ENCODE results near the gene WASHC3. TPM values are rescaled to one million over a fixed set of nuclear protein-coding genes. Genes with fewer than 3 reads are reported as not detected.
A peak's percentile ranks its signal among the peaks of the same experiment; 100 is the strongest.
"Not testable (repeated sequence)": the region's sequence is repeated elsewhere in the genome, so short reads cannot be mapped to it uniquely, and the experiment has no call there.

Gene WASHC3
- total and polyA plus RNA-seq, 3 experiments from 2014 or later: 40.0 to 101 (median 42.0) TPM

DNA sequence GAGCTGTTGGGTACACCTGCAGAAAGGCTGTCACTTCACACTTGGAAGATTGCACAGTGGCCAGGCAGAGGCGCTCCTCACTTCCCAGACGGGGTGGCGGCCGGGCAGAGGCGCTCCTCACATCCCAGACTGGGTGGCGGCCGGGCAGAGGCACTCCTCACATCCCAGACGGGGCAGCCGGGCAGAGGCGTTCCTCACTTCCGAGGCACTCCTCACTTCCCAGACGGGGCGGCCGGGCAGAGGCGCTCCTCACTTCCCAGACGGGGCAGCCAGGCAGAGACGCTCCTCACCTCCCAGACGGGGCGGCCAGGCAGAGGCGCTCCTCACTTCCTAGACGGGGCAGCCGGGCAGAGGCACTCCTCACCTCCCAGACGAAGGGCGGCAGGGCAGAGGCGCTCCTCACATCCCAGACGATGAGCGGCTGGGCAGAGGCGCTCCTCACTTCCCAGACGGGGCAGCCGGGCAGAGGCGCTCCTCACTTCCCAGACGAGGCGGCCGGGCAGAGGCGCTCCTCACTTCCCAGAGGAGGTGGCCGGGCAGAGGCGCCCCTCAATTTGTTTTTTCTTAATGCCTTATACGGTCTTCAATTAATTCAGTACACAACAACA, 27.5 kb upstream of the WASHC3 start:
- not testable (repeated sequence) for H3K4me1 Mint-ChIP-seq

DNA sequence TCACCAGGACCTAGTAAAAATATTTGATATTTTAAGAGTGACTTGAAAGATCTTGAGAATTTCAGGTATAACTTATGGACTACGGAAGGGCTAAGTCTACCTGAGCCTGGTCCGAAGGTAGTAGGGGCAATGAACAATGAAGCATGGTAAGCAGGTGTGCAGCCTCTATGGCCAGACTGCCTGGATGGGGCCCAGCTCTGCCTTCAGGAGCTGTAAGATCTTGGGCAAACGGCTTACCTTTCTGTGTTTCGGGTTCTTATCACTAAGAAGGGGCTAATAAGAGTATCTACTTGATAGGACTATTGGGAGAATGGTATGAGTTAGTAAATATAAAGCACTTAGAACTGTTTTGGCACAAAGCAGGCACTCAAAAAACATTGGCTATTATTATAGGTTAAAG, 19.1 kb upstream of the WASHC3 start:
- CTCF ChIA-PET: interaction anchor here (1.7 kb wide), 1 partner anchor 20 kb away, joined by 5 read pairs; the partner anchor contains the start of gene WASHC3
- no peak overlapping the region for H3K4me3 Mint-ChIP-seq
- Histone ChIP-seq H3K36me3 (ENCODE audit: insufficient read depth, low read length) (peaks cover 15% of the 10 kb centered on the region), H3K4me1 (ENCODE audit: insufficient read depth, low read length) (no peaks in the 10 kb centered on the region), H3K27ac (ENCODE audit: low read depth, low read length) (no peak overlapping the region), H3K27me3 (ENCODE audit: insufficient read depth, low read length, poor library complexity, severe bottlenecking) (no peaks in the 10 kb centered on the region), H3K4me3 (ENCODE audit: low read length) (no peak overlapping the region), H3K9me3 (ENCODE audit: low read length) (no peaks in the 10 kb centered on the region)
- H3K4me1 Mint-ChIP-seq: no peaks in the 10 kb centered on the region
- no peak for DNase-seq
- H3K27ac Mint-ChIP-seq: peak overlapping the region in 2 of 8 donors; percentile 8 to 14
- H3K36me3 Mint-ChIP-seq: peaks cover 11 to 83% (median 37%) of the 10 kb centered on the region in 3 donors
- H3K27me3 Mint-ChIP-seq: no peaks in the 10 kb centered on the region
- H3K9me3 Mint-ChIP-seq: no peaks in the 10 kb centered on the region
- POLR2A ChIA-PET: no interaction called here

More for the DNA sequence above, 27.5 kb upstream of the WASHC3 start:
- H3K4me1 ChIP-seq (ENCODE audit: insufficient read depth, low read length); H3K4me3 ChIP-seq (ENCODE audit: low read length); CTCF ChIA-PET; H3K9me3 ChIP-seq (ENCODE audit: low read length); H3K36me3 ChIP-seq (ENCODE audit: insufficient read depth, low read length); POLR2A ChIA-PET; H3K9me3 Mint-ChIP-seq; H3K27me3 ChIP-seq (ENCODE audit: insufficient read depth, low read length, poor library complexity, severe bottlenecking); H3K27me3 Mint-ChIP-seq; DNase-seq; H3K4me3 Mint-ChIP-seq; H3K27ac Mint-ChIP-seq; H3K27ac ChIP-seq (ENCODE audit: low read depth, low read length): not testable (repeated sequence)
- peaks cover 7 to 39% (median 11%) of the 10 kb centered on the region in 3 donors for H3K36me3 Mint-ChIP-seq

DNA sequence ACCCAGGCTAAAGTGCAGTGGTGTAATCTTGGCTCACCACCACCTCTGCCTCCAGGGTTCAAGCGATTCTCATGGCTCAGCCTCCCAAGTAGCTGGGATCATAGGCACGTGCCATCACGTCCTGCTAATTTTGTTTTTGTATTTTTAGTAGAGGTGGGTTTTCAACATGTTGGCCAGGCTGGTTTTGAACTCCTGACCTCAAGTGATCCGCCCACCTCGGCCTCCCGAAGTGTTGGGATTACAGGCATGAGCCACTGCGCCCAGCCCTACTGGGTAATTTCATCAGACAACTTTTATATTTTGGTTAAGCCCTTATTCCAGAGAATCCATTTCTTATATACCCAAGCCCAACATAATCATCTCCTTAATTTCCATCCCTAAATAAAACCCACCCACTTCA, 10.3 kb upstream of the WASHC3 start:
- H3K27ac ChIP-seq (ENCODE audit: low read depth, low read length); H3K9me3 ChIP-seq (ENCODE audit: low read length); H3K4me3 ChIP-seq (ENCODE audit: low read length); H3K4me1 ChIP-seq (ENCODE audit: insufficient read depth, low read length); H3K27me3 Mint-ChIP-seq; H3K4me1 Mint-ChIP-seq; DNase-seq; CTCF ChIA-PET; POLR2A ChIA-PET; H3K27me3 ChIP-seq (ENCODE audit: insufficient read depth, low read length, poor library complexity, severe bottlenecking); H3K9me3 Mint-ChIP-seq; H3K27ac Mint-ChIP-seq; H3K4me3 Mint-ChIP-seq: not testable (repeated sequence)
- peaks cover 15% of the 10 kb centered on the region for H3K36me3 ChIP-seq (ENCODE audit: insufficient read depth, low read length)
- peaks cover 0 to 40% (median 9%) of the 10 kb centered on the region in 3 donors for H3K36me3 Mint-ChIP-seq

DNA sequence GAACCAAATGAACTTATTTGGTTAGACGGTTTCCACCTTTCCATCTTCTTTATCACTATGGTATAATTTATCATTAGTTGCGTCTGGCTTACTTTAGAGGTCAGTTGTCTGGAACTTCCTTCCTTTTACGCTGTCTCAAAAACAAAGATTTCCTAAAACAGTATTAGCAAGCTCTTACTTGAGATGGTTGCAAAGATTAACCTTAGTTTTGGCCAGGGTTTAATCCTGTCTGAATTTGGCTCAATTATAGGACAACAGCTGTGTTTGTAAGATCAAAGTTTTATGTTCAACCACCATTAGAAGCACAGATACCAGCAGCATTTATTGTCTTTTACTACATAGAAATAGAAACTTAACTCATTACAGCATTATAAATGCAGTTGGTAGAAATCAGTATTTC, 7.9 kb upstream of the WASHC3 start:
- ChIA-PET POLR2A (no interaction called here), CTCF (no interaction called here)
- H3K4me3 Mint-ChIP-seq: no peak overlapping the region
- Histone ChIP-seq H3K27ac (ENCODE audit: low read depth, low read length) (no peak overlapping the region), H3K36me3 (ENCODE audit: insufficient read depth, low read length) (no peaks in the 10 kb centered on the region), H3K9me3 (ENCODE audit: low read length) (no peaks in the 10 kb centered on the region), H3K4me1 (ENCODE audit: insufficient read depth, low read length) (no peaks in the 10 kb centered on the region), H3K4me3 (ENCODE audit: low read length) (no peak overlapping the region), H3K27me3 (ENCODE audit: insufficient read depth, low read length, poor library complexity, severe bottlenecking) (no peaks in the 10 kb centered on the region)
- no peak for DNase-seq
- H3K27me3 Mint-ChIP-seq: peaks cover 0 to 8% of the 10 kb centered on the region in 2 donors
- H3K27ac Mint-ChIP-seq: peak overlapping the region in 1 of 8 donors; percentile 71
- peaks cover 0 to 18% (median 0%) of the 10 kb centered on the region in 3 donors for H3K36me3 Mint-ChIP-seq
- no peaks in the 10 kb centered on the region for H3K4me1 Mint-ChIP-seq
- no peaks in the 10 kb centered on the region for H3K9me3 Mint-ChIP-seq

DNA sequence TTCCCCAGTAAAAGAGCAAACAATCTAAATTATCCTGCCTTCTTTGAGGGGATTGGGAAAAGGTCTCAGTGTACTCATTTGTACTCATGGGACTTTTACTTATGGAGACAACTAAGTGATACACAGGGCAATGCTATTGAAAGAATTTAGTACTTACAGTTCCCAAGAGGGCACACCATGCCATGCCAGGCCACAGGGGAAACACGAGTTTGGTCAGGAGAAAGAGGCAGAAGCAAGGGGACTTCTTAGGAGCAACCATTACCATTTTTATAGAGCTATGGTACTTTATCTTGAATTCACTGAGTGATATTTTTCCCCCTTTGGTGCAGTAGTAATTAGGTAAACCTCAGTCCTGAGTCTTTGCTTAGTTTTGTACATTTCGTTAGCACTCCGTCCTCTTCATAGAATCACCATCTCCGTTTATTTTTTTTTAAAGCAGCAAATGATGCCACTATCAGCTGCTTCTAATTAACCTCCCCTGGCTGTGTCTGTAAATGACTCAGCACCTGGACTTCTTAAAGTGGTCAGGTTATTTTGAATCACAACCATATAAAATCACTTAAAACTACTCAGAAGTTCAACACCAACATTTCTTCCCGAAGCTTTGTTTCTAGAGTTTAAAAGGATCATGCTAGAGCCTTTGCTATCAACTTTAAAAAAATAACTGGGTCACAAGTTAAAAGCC, 5.9 kb upstream of the WASHC3 start:
- Histone ChIP-seq H3K27me3 (ENCODE audit: insufficient read depth, low read length, poor library complexity, severe bottlenecking) (no peaks in the 10 kb centered on the region), H3K9me3 (ENCODE audit: low read length) (no peaks in the 10 kb centered on the region), H3K4me3 (ENCODE audit: low read length) (no peak overlapping the region), H3K4me1 (ENCODE audit: insufficient read depth, low read length) (no peaks in the 10 kb centered on the region), H3K27ac (ENCODE audit: low read depth, low read length) (no peak overlapping the region), H3K36me3 (ENCODE audit: insufficient read depth, low read length) (no peaks in the 10 kb centered on the region)
- Mint-ChIP-seq H3K27ac (no peak overlapping the region), H3K4me1 (no peaks in the 10 kb centered on the region), H3K9me3 (no peaks in the 10 kb centered on the region), H3K4me3 (no peak overlapping the region), H3K36me3 (peaks cover 0 to 3% (median 0%) of the 10 kb centered on the region in 3 donors), H3K27me3 (peaks cover 0 to 11% of the 10 kb centered on the region in 2 donors)
- POLR2A ChIA-PET: no interaction called here
- DNase-seq: no peak
- CTCF ChIA-PET: no interaction called here

DNA sequence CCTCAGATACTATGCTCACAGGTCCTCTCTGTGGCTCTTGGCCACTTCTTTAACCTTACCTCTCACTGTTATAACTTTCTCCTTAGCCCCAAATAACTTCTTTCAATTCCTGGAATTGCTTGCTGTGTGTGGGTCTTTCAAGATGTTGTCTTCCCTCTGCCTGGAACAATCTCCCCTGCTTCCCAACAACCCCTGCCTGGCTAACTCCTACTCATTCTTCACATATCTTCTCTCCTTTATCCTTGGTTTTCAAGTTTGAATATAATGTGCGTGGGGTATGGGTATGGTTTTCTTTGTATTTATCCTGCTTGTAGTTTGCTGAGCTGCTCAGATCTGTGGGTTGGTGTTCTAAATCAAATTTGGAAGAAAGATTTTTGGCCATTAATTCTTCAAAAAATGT, 2.7 kb upstream of the WASHC3 start:
- CTCF ChIA-PET: no interaction called here
- H3K27me3 ChIP-seq (ENCODE audit: insufficient read depth, low read length, poor library complexity, severe bottlenecking): no peaks in the 10 kb centered on the region
- no peak overlapping the region for H3K4me3 ChIP-seq (ENCODE audit: low read length)
- Mint-ChIP-seq H3K4me3 (peak overlapping the region in 2 of 7 donors; percentile 23 to 81), H3K4me1 (peaks cover 12 to 27% (median 26%) of the 10 kb centered on the region in 3 donors), H3K27me3 (peaks cover 0 to 11% of the 10 kb centered on the region in 2 donors), H3K36me3 (peaks cover 0 to 18% (median 4%) of the 10 kb centered on the region in 3 donors), H3K9me3 (no peaks in the 10 kb centered on the region), H3K27ac (no peak overlapping the region)
- DNase-seq: no peak
- H3K27ac ChIP-seq (ENCODE audit: low read depth, low read length): no peak overlapping the region
- no peaks in the 10 kb centered on the region for H3K9me3 ChIP-seq (ENCODE audit: low read length)
- peaks cover 7% of the 10 kb centered on the region for H3K36me3 ChIP-seq (ENCODE audit: insufficient read depth, low read length)
- peaks cover 21% of the 10 kb centered on the region for H3K4me1 ChIP-seq (ENCODE audit: insufficient read depth, low read length)
- POLR2A ChIA-PET: no interaction called here

DNA sequence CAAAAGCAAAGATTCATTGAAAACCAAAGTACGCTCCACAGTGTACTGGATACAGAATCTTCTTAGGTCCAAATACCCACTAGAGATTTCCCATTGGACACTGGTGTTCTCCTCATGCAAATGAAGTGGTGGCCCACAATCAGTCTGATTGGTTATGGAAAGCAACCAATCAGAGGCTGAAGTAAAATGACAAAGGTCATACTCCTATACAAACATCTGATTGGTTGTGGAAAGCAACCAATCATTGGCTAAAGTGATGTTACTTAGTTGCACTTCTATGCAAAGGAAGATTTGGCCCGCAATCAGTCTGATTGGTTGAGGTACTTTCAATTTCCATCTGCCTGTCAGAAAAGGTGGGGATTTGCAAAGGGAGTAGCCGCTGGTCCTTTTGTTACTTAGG, 1.3 kb upstream of the WASHC3 start:
- no peak overlapping the region for H3K27ac ChIP-seq (ENCODE audit: low read depth, low read length)
- Mint-ChIP-seq H3K36me3 (peaks cover 4 to 26% (median 7%) of the 10 kb centered on the region in 3 donors), H3K4me1 (peaks cover 15 to 38% (median 38%) of the 10 kb centered on the region in 3 donors), H3K27ac (peak overlapping the region in 1 of 8 donors; percentile 64), H3K27me3 (peaks cover 0 to 11% of the 10 kb centered on the region in 2 donors), H3K4me3 (peak overlapping the region in 2 of 7 donors; percentile 4 to 7), H3K9me3 (no peaks in the 10 kb centered on the region)
- ChIA-PET POLR2A (no interaction called here), CTCF (no interaction called here)
- no peaks in the 10 kb centered on the region for H3K9me3 ChIP-seq (ENCODE audit: low read length)
- no peak overlapping the region for H3K4me3 ChIP-seq (ENCODE audit: low read length)
- no peaks in the 10 kb centered on the region for H3K27me3 ChIP-seq (ENCODE audit: insufficient read depth, low read length, poor library complexity, severe bottlenecking)
- H3K4me1 ChIP-seq (ENCODE audit: insufficient read depth, low read length): peaks cover 30% of the 10 kb centered on the region
- no peak for DNase-seq
- peaks cover 13% of the 10 kb centered on the region for H3K36me3 ChIP-seq (ENCODE audit: insufficient read depth, low read length)

DNA sequence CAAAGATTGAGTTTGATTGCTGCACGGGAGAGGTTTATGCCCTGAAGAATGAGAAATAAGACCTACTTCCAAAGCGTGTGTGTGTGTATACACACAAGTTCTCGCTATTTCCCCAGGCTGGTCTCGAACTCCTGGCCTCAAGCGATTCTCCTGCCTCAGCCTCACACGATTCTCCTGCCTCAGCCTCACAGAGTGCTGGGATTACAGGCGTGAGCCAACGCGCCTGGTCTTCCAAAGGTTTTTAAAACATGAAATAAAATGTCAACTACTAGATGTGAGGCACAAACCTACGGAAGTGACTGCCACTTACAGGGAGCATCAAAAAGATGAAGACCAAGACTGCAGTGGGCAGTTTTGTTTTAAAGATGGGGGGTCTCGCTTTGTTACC, 622 bp upstream of the WASHC3 start:
- Histone ChIP-seq H3K4me3 (ENCODE audit: low read length) (peak overlapping the region; percentile 96), H3K36me3 (ENCODE audit: insufficient read depth, low read length) (peaks cover 13% of the 10 kb centered on the region), H3K4me1 (ENCODE audit: insufficient read depth, low read length) (peaks cover 30% of the 10 kb centered on the region), H3K27ac (ENCODE audit: low read depth, low read length) (no peak overlapping the region), H3K27me3 (ENCODE audit: insufficient read depth, low read length, poor library complexity, severe bottlenecking) (no peaks in the 10 kb centered on the region), H3K9me3 (ENCODE audit: low read length) (no peaks in the 10 kb centered on the region)
- H3K36me3 Mint-ChIP-seq: peaks cover 4 to 33% (median 9%) of the 10 kb centered on the region in 3 donors
- H3K9me3 Mint-ChIP-seq: no peaks in the 10 kb centered on the region
- CTCF ChIA-PET: no interaction called here
- peaks cover 20 to 44% (median 44%) of the 10 kb centered on the region in 3 donors for H3K4me1 Mint-ChIP-seq
- H3K27me3 Mint-ChIP-seq: peaks cover 0 to 11% of the 10 kb centered on the region in 2 donors
- peak overlapping the region; percentile 16 to 98 (median 93) for H3K4me3 Mint-ChIP-seq
- no peak for DNase-seq
- H3K27ac Mint-ChIP-seq: peak overlapping the region in 7 of 8 donors; percentile 95 to 100 (median 98)
- POLR2A ChIA-PET: interaction anchor here (1.0 to 1.5 kb wide), 3 partner anchors 15 to 232 kb away, joined by 3 to 5 read pairs (median 3); partner anchors contain the start of genes GNPTAB, NUP37 and PARPBP

Data from CD8-positive, alpha-beta memory T cell (primary cell).